SU-DHL-6 (cell line): ENCODE data around the gene TWIST2.

ENCODE experiments used
- H2AFZ ChIP-seq: fragments of 200-600 bp; sonication (generic); 2 replicates; pipeline ENCODE4 v1.6.1; 2014; ENCODE audit warnings: low read depth, mild to moderate bottlenecking, moderate library complexity, mixed read lengths, antibody characterized with exemption, low read length; ENCODE audit not compliant: severe bottlenecking
- H3F3A ChIP-seq: fragments of 200-600 bp; shearing (Covaris generic); 2 replicates; pipeline ENCODE4 v1.6.0; 2016; ENCODE audit warnings: antibody characterized with exemption, mild to moderate bottlenecking; ENCODE audit not compliant: insufficient read depth
- H3K27ac ChIP-seq: fragments of 200-600 bp; sonication (generic); 2 replicates; pipeline ENCODE4 v1.5.1; 2016; ENCODE audit warnings: low read depth, mild to moderate bottlenecking, low read length, moderate library complexity, mixed read lengths
- H3K27me3 ChIP-seq: fragments of 200-600 bp; sonication (generic), shearing (Covaris generic); 2 replicates; pipeline ENCODE4 v1.6.0; 2014; ENCODE audit warnings: mild to moderate bottlenecking, low read length
- H3K36me3 ChIP-seq: fragments of 200-600 bp; sonication (generic); 2 replicates; pipeline ENCODE4 v1.6.1; 2014; ENCODE audit warnings: mild to moderate bottlenecking, low read length, mixed read lengths
- H3K4me2 ChIP-seq: fragments of 300-600, 200-600 bp; shearing (Covaris generic), sonication (generic); 2 replicates; pipeline ENCODE4 v1.6.0; 2014; ENCODE audit warnings: low read length, low read depth, mild to moderate bottlenecking; ENCODE audit not compliant: poor library complexity, severe bottlenecking
- H3K4me3 ChIP-seq: fragments of 200-600 bp; sonication (generic); 2 replicates; pipeline ENCODE4 v1.5.1; 2014; ENCODE audit warnings: antibody characterized with exemption, low read length, mild to moderate bottlenecking, mixed read lengths; ENCODE audit not compliant: insufficient read depth, poor library complexity, severe bottlenecking
- H3K79me2 ChIP-seq: fragments of 200-600 bp; sonication (generic); 2 replicates; pipeline ENCODE4 v1.6.1; 2014; ENCODE audit warnings: mild to moderate bottlenecking, low read length, moderate library complexity; ENCODE audit not compliant: insufficient read depth
- H3K9ac ChIP-seq: fragments of 200-600 bp; sonication (generic); 2 replicates; pipeline ENCODE4 v1.7.0; 2014; ENCODE audit warnings: mild to moderate bottlenecking, low read length
- H3K9me2 ChIP-seq: fragments of 200-600 bp; sonication (generic); replicated peaks from 2 replicates; pipeline ENCODE4 v1.6.1; 2014; ENCODE audit warnings: low read length; ENCODE audit not compliant: insufficient read depth
- H3K9me3 ChIP-seq: fragments of 200-600 bp; sonication (generic); 2 replicates; pipeline ENCODE4 v1.6.1; 2014; ENCODE audit warnings: low read length, mixed read lengths; ENCODE audit not compliant: insufficient read depth
- H4K20me1 ChIP-seq: fragments of 200-600 bp; sonication (generic); 2 replicates; pipeline ENCODE4 v1.6.1; 2014; ENCODE audit warnings: low read depth, mild to moderate bottlenecking, antibody characterized with exemption, low read length, moderate library complexity, mixed read lengths
- EZH2phosphoT487 ChIP-seq: fragments of 200-600 bp; sonication (generic), shearing (Covaris generic); conservative IDR thresholded peaks from 2 replicates; pipeline ENCODE4 v1.6.1; 2018; ENCODE audit warnings: mild to moderate bottlenecking, antibody characterized with exemption, low read length, moderate library complexity, mixed read lengths
- TF ChIP-seq, protein P1 (sequence below): fragments of 200-600 bp; sonication (generic); IDR thresholded peaks from one replicate; pipeline ENCODE4 v1.5.1; 2017; ENCODE audit warnings: antibody characterized with exemption, mild to moderate bottlenecking, low read length, moderate library complexity; ENCODE audit not compliant: insufficient read depth, poor library complexity, severe bottlenecking

Gene TWIST2

DNA sequence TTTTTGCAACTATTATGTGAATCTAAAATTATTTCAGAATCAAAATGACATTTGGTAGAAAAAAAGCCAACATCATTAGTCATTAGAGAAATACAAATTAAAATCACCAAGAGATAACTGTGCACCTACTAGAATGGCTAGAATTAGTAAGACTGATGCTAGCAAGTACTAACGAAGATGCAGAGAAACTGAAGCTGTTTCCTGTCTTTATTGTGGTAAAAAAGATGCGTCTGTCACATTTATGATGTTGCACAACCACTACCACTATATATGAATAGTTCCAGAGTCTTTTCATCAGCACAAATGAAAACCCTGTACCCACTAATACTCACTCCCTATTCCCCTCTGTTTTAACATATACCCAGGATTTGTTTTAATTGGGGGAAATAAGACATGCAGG lies 16.7 kb upstream of the TWIST2 start:
- H2AFZ ChIP-seq, result no peak overlapping the region
- H3K36me3 ChIP-seq, result no peaks in the 10 kb centered on the region
- no peak overlapping the region for H3K4me3 ChIP-seq
- no peak overlapping the region for H3K9ac ChIP-seq
- no peaks in the 10 kb centered on the region for H3K9me2 ChIP-seq
- H3K79me2 ChIP-seq, result no peaks in the 10 kb centered on the region
- no peak overlapping the region for H3K4me2 ChIP-seq
- H3K9me3 ChIP-seq, result no peaks in the 10 kb centered on the region
- H3K27ac ChIP-seq, result no peak overlapping the region
- no peaks in the 10 kb centered on the region for H3F3A ChIP-seq
- no peaks in the 10 kb centered on the region for H3K27me3 ChIP-seq
- H4K20me1 ChIP-seq, result no peaks in the 10 kb centered on the region
- TF ChIP-seq, protein P1, sequence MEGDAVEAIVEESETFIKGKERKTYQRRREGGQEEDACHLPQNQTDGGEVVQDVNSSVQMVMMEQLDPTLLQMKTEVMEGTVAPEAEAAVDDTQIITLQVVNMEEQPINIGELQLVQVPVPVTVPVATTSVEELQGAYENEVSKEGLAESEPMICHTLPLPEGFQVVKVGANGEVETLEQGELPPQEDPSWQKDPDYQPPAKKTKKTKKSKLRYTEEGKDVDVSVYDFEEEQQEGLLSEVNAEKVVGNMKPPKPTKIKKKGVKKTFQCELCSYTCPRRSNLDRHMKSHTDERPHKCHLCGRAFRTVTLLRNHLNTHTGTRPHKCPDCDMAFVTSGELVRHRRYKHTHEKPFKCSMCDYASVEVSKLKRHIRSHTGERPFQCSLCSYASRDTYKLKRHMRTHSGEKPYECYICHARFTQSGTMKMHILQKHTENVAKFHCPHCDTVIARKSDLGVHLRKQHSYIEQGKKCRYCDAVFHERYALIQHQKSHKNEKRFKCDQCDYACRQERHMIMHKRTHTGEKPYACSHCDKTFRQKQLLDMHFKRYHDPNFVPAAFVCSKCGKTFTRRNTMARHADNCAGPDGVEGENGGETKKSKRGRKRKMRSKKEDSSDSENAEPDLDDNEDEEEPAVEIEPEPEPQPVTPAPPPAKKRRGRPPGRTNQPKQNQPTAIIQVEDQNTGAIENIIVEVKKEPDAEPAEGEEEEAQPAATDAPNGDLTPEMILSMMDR, result no peak
- no peak for TF ChIP-seq EZH2phosphoT487

DNA sequence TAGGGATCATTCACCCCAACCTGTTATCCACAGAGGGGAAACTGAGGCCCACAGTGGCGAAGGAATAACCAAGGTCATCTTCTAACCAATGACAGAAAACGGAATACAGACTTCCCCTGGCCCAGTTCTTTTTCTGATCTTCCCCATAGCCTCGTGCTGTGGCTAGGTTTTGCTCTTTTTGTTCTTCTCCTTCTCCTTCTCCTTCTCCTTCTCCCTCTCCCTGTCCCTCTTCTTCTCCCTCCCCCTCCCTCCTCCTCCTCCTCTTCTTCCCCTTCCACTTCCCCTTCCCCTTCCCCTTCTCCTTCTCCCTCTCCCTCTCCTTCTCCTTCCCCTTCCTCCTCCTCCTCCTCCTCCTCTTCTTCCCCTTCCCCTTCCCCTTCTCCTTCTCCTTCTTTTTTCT lies 12.9 kb upstream of the TWIST2 start:
- Histone ChIP-seq H3K36me3 (no peaks in the 10 kb centered on the region), H2AFZ (no peak overlapping the region), H3K9me3 (no peaks in the 10 kb centered on the region), H3K4me3 (no peak overlapping the region), H4K20me1 (no peaks in the 10 kb centered on the region), H3K4me2 (no peak overlapping the region), H3F3A (no peaks in the 10 kb centered on the region), H3K27me3 (no peaks in the 10 kb centered on the region), H3K9me2 (no peaks in the 10 kb centered on the region), H3K27ac (no peak overlapping the region), H3K9ac (no peak overlapping the region), H3K79me2 (no peaks in the 10 kb centered on the region)
- TF ChIP-seq EZH2phosphoT487, result no peak
- TF ChIP-seq, protein P1, result no peak

DNA sequence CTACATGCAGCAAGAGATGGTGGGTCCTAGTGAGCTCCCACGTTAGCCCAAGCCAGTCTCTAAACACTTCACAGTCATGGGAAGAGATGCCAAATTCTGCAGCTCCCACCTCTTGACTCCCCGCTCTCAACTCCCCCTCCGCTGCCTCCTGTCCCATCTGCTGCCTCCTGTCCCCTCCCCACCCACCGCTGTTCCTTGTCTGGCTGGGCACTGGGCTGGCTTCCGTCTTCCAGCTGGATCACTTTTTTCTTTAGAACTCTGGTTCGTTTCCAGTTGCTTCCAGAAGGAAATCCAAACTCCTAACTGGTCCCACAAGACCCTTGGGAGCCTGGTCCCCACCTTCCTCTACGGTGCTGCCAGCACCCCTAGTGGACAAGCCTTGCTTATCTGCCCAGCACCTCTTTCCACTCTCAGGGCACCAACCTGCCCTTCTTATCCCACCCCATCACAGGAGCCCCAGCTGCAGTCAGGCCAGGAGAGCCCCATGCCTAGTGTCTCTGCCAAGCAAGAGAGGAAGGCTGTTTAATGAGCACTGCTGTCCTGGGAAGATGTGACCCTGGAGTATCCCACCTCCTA lies 12.1 kb upstream of the TWIST2 start:
- no peaks in the 10 kb centered on the region for H3K79me2 ChIP-seq
- TF ChIP-seq EZH2phosphoT487, result no peak
- TF ChIP-seq, protein P1, result no peak
- H3K9me2 ChIP-seq, result no peaks in the 10 kb centered on the region
- H3K9ac ChIP-seq, result no peak overlapping the region
- no peak overlapping the region for H3K4me3 ChIP-seq
- no peak overlapping the region for H3K27ac ChIP-seq
- no peaks in the 10 kb centered on the region for H3K36me3 ChIP-seq
- H3F3A ChIP-seq, result no peaks in the 10 kb centered on the region
- no peak overlapping the region for H3K4me2 ChIP-seq
- H2AFZ ChIP-seq, result no peak overlapping the region
- no peaks in the 10 kb centered on the region for H3K27me3 ChIP-seq
- H3K9me3 ChIP-seq, result no peaks in the 10 kb centered on the region
- no peaks in the 10 kb centered on the region for H4K20me1 ChIP-seq
